Fibroblast of lung (primary cell): ENCODE measurements around the gene RABEPK. TPM values are rescaled to one million over a fixed set of nuclear protein-coding genes. Genes with fewer than 3 reads are reported as not detected.

Experiments
- DNase-seq, 2 donors: peaks; one replicate each; pipeline versions ENCODE4 v3.0.0 to v3.0.0-alpha.2; 2010; ENCODE audit warnings: low read depth in 2 of 2
- H2AFZ ChIP-seq: 2 replicates; pipeline ENCODE4 v1.5.1; 2012; ENCODE audit warnings: low read length, control low read depth, inconsistent platforms
- H3K27ac ChIP-seq: 2 replicates; pipeline ENCODE4 v1.5.1; 2011; ENCODE audit warnings: low read length, control low read depth; ENCODE audit not compliant: insufficient read depth
- H3K27me3 ChIP-seq: 2 replicates; pipeline ENCODE4 v1.5.1; 2011; ENCODE audit warnings: mild to moderate bottlenecking, low read length; ENCODE audit not compliant: control insufficient read depth, insufficient read depth
- H3K36me3 ChIP-seq: 2 replicates; pipeline ENCODE4 v1.5.1; 2011; ENCODE audit warnings: low read length; ENCODE audit not compliant: control insufficient read depth, insufficient read depth
- H3K4me1 ChIP-seq: 2 replicates; pipeline ENCODE4 v1.5.1; 2011; ENCODE audit warnings: low read length; ENCODE audit not compliant: control insufficient read depth, insufficient read depth; ENCODE audit errors: extremely low read depth
- H3K4me2 ChIP-seq: 2 replicates; pipeline ENCODE4 v1.5.1; 2011; ENCODE audit warnings: low read length, control low read depth; ENCODE audit not compliant: insufficient read depth; ENCODE audit errors: extremely low read depth
- H3K4me3 ChIP-seq, 4 experiments: fragments of 200-600 bp in 1 of 4; sonication (generic) in 1 of 4; replicated peaks in 1 of 4; 2 replicates each; pipeline ENCODE4 v1.5.1; 2011 to 2016; ENCODE audit warnings: low read length in 4 of 4, low read depth in 3 of 4, mild to moderate bottlenecking in 3 of 4, control low read depth in 2 of 4, inconsistent platforms in 1 of 4, mixed read lengths in 1 of 4; ENCODE audit not compliant: insufficient read depth in 1 of 4; ENCODE audit errors: control extremely low read depth in 1 of 4
- H3K79me2 ChIP-seq: 2 replicates; pipeline ENCODE4 v1.5.1; 2012; ENCODE audit warnings: mild to moderate bottlenecking, low read length, inconsistent platforms; ENCODE audit not compliant: control insufficient read depth, insufficient read depth
- H3K9ac ChIP-seq: 2 replicates; pipeline ENCODE4 v1.5.1; 2011; ENCODE audit warnings: mild to moderate bottlenecking, low read length, control low read depth; ENCODE audit not compliant: insufficient read depth
- H3K9me3 ChIP-seq: 2 replicates; pipeline ENCODE4 v1.5.1; 2012; ENCODE audit warnings: low read depth, low read length; ENCODE audit not compliant: control insufficient read depth, insufficient read depth
- H4K20me1 ChIP-seq: 2 replicates; pipeline ENCODE4 v1.5.1; 2011; ENCODE audit warnings: low read length; ENCODE audit not compliant: control insufficient read depth, insufficient read depth; ENCODE audit errors: extremely low read depth
- CTCF ChIP-seq, 2 donors: IDR thresholded peaks in 1 of 2; conservative IDR thresholded peaks in 1 of 2; 1 replicate in 1 of 2; 2 replicates in 1 of 2; pipeline ENCODE4 v1.5.1; 2011 to 2012; ENCODE audit warnings: low read length in 2 of 2, control low read depth in 1 of 2, inconsistent platforms in 1 of 2, low read depth in 1 of 2, mild to moderate bottlenecking in 1 of 2
- EZH2 ChIP-seq: IDR thresholded peaks from 2 replicates; pipeline ENCODE4 v1.5.1; 2012; ENCODE audit warnings: low read length, control low read depth, mild to moderate bottlenecking; ENCODE audit errors: missing control alignments
- polyA plus RNA-seq, 2 donors: library from polyadenylated mRNA; depleted of rRNA in 1 of 2; stranded (reverse) in 1 of 2; unstranded in 1 of 2; fragments of >200 nt; gene quantifications; 2 replicates each; pipeline ENCODE4 v1.2.1, GENCODE V29; 2011 to 2012; ENCODE audit warnings: missing spikeins in 1 of 2
- total RNA-seq: library from RNA; depleted of rRNA; stranded (reverse); fragments of >200 nt; gene quantifications from 2 replicates; pipeline ENCODE4 v1.2.1, GENCODE V29; 2014

Gene RABEPK
- total and polyA plus RNA-seq, 2 donors (not counting 1 experiment from before 2014, with no cell fraction given) = 29.8 to 37.3 TPM

GRCh38 chr9:125202846-125203618, 2.7 kb downstream of the RABEPK start:
- no peak overlapping the region for H2AFZ ChIP-seq
- H3K79me2 ChIP-seq = no peaks in the 10 kb centered on the region
- no peaks in the 10 kb centered on the region for H4K20me1 ChIP-seq
- H3K9me3 ChIP-seq = no peaks in the 10 kb centered on the region
- TF ChIP-seq EZH2 (no peak), CTCF (conservative IDR thresholded peaks at IDR 0.05 in 1 of 2, IDR thresholded peaks at IDR 0.05 in 1 of 2; ENCODE audit: low read depth in 1 of 2, low read length in 2 of 2) (peak in 1 of 2 donors; percentile 18)
- H3K27me3 ChIP-seq = no peaks in the 10 kb centered on the region
- no peak overlapping the region for H3K4me2 ChIP-seq
- no peaks in the 10 kb centered on the region for H3K4me1 ChIP-seq
- no peak overlapping the region for H3K4me3 ChIP-seq
- H3K27ac ChIP-seq = no peak overlapping the region
- H3K9ac ChIP-seq = no peak overlapping the region
- no peak for DNase-seq
- no peaks in the 10 kb centered on the region for H3K36me3 ChIP-seq

- H4K20me1 ChIP-seq = no peaks in the 10 kb centered on the region
- TF ChIP-seq CTCF (conservative IDR thresholded peaks at IDR 0.05 in 1 of 2, IDR thresholded peaks at IDR 0.05 in 1 of 2; ENCODE audit: low read depth in 1 of 2, low read length in 2 of 2) = no peak
- no peak for TF ChIP-seq EZH2
- H3K4me3 ChIP-seq = no peak overlapping the region
Measured at GRCh38 chr9:125204477-125204876, 4.1 kb downstream of the RABEPK start.

GRCh38 chr9:125214186-125214585, 13.8 kb downstream of the RABEPK start:
- Histone ChIP-seq H3K9me3 (no peaks in the 10 kb centered on the region), H3K36me3 (peaks cover 2% of the 10 kb centered on the region), H3K27ac (no peak overlapping the region), H3K4me2 (no peak overlapping the region), H3K79me2 (no peaks in the 10 kb centered on the region), H2AFZ (no peak overlapping the region), H3K9ac (no peak overlapping the region), H3K4me3 (no peak overlapping the region), H3K4me1 (no peaks in the 10 kb centered on the region), H3K27me3 (no peaks in the 10 kb centered on the region), H4K20me1 (no peaks in the 10 kb centered on the region)
- no peak for TF ChIP-seq CTCF (conservative IDR thresholded peaks at IDR 0.05 in 1 of 2, IDR thresholded peaks at IDR 0.05 in 1 of 2; ENCODE audit: low read depth in 1 of 2, low read length in 2 of 2)
- TF ChIP-seq EZH2 = no peak
- DNase-seq = no peak

More at GRCh38 chr9:125204477-125204876, 4.1 kb downstream of the RABEPK start:
- H3K9ac ChIP-seq = no peak overlapping the region
- no peaks in the 10 kb centered on the region for H3K4me1 ChIP-seq
- no peaks in the 10 kb centered on the region for H3K27me3 ChIP-seq
- DNase-seq = no peak
- H3K79me2 ChIP-seq = no peaks in the 10 kb centered on the region
- no peaks in the 10 kb centered on the region for H3K9me3 ChIP-seq
- no peaks in the 10 kb centered on the region for H3K36me3 ChIP-seq
- H3K27ac ChIP-seq = no peak overlapping the region
- no peak overlapping the region for H2AFZ ChIP-seq
- H3K4me2 ChIP-seq = no peak overlapping the region
